ENCODE measurements around the gene STAG3.

Gene STAG3

DNA sequence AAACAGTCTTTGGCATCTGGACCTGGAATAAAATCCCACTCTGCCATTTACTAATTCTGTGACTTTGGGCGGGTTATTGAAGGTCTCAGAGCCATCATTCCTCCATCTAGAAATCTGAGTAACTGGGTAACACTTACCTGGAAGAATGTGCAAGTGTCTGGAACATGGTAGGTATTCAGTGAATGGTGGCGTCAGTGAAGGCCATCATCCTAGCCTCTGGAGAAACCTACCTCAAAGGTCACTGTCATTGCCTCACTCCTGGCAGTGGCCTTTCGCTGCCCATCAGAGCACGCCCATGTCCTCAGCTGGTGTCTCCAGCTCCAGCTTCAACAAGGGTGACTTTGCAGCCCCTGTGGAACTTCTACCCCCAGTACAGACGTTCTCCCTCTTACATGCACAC lies 13.8 kb upstream of the STAG3 start:
- H3K9me3 ChIP-seq (ENCODE audit: insufficient read depth, low read depth, low read length) = no peaks in the 10 kb centered on the region
- H3F3A ChIP-seq (ENCODE audit: low read depth) = no peaks in the 10 kb centered on the region
- no peaks in the 10 kb centered on the region for H3K27me3 ChIP-seq (ENCODE audit: insufficient read depth, low read length, poor library complexity, severe bottlenecking)
- H3K4me3 ChIP-seq (ENCODE audit: low read length, poor library complexity, severe bottlenecking) = no peak overlapping the region
- H2AFZ ChIP-seq (ENCODE audit: low read length) = no peak overlapping the region
- no peak for TF ChIP-seq EZH2phosphoT487 (IDR thresholded peaks at IDR 0.05; ENCODE audit: borderline replicate concordance)
- TF ChIP-seq, protein P1, sequence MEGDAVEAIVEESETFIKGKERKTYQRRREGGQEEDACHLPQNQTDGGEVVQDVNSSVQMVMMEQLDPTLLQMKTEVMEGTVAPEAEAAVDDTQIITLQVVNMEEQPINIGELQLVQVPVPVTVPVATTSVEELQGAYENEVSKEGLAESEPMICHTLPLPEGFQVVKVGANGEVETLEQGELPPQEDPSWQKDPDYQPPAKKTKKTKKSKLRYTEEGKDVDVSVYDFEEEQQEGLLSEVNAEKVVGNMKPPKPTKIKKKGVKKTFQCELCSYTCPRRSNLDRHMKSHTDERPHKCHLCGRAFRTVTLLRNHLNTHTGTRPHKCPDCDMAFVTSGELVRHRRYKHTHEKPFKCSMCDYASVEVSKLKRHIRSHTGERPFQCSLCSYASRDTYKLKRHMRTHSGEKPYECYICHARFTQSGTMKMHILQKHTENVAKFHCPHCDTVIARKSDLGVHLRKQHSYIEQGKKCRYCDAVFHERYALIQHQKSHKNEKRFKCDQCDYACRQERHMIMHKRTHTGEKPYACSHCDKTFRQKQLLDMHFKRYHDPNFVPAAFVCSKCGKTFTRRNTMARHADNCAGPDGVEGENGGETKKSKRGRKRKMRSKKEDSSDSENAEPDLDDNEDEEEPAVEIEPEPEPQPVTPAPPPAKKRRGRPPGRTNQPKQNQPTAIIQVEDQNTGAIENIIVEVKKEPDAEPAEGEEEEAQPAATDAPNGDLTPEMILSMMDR (conservative IDR thresholded peaks at IDR 0.05; ENCODE audit: low read length) = no peak
- H3K36me3 ChIP-seq (ENCODE audit: insufficient read depth, low read length) = no peaks in the 10 kb centered on the region
- H3K9me2 ChIP-seq (replicated peaks; ENCODE audit: low read depth, low read length) = no peaks in the 10 kb centered on the region
- peaks cover 9% of the 10 kb centered on the region for H3K4me1 ChIP-seq (ENCODE audit: insufficient read depth, low read length, poor library complexity, severe bottlenecking)
- H3K9ac ChIP-seq (ENCODE audit: low read depth, low read length, poor library complexity, severe bottlenecking) = no peak overlapping the region
- H3K79me2 ChIP-seq (ENCODE audit: insufficient read depth, low read length) = peaks cover 4% of the 10 kb centered on the region
- H3K4me2 ChIP-seq (ENCODE audit: low read depth, low read length, poor library complexity, severe bottlenecking) = no peak overlapping the region
- no peaks in the 10 kb centered on the region for H4K20me1 ChIP-seq (ENCODE audit: insufficient read depth, low read length, poor library complexity, severe bottlenecking)

DNA sequence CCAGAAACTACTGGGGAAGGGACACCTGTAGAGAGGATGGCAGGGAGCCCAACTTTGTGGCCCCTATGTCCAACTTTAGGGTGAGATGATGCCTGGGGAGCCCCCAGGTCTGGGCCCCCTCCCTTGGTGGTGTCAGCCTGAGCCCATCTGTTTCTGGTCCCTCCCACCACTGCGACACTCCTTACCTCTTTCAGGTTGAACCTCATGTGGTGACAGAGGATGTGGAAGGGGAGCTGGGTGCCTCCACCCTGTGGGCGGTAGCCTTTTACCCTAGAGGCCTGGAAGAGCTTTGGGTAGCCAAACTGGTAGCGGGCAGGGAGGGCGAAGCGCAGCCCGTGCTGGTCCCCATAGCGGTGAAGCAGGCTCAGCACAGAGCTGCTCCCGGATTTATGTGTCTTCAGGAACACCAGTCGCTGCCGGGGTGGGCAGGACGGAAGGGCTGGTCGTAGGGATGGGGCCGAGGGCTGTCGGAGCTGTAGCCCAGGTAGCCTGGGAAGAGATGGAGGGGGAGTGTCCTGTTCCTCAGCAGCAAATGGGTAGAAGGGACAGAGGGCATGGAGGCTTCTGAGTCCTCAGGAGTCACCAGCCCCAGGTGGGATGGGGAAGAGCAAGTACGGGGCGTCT lies 11.3 kb upstream of the STAG3 start:
- Histone ChIP-seq H3K9me2 (replicated peaks; ENCODE audit: low read depth, low read length) (no peaks in the 10 kb centered on the region), H3K4me3 (ENCODE audit: low read length, poor library complexity, severe bottlenecking) (no peak overlapping the region), H3K27me3 (ENCODE audit: insufficient read depth, low read length, poor library complexity, severe bottlenecking) (no peaks in the 10 kb centered on the region), H3K79me2 (ENCODE audit: insufficient read depth, low read length) (no peaks in the 10 kb centered on the region), H3K4me2 (ENCODE audit: low read depth, low read length, poor library complexity, severe bottlenecking) (no peak overlapping the region), H4K20me1 (ENCODE audit: insufficient read depth, low read length, poor library complexity, severe bottlenecking) (no peaks in the 10 kb centered on the region), H3F3A (ENCODE audit: low read depth) (no peaks in the 10 kb centered on the region), H3K4me1 (ENCODE audit: insufficient read depth, low read length, poor library complexity, severe bottlenecking) (peaks cover 5% of the 10 kb centered on the region), H3K9ac (ENCODE audit: low read depth, low read length, poor library complexity, severe bottlenecking) (no peak overlapping the region), H3K9me3 (ENCODE audit: insufficient read depth, low read depth, low read length) (no peaks in the 10 kb centered on the region), H2AFZ (ENCODE audit: low read length) (no peak overlapping the region), H3K36me3 (ENCODE audit: insufficient read depth, low read length) (no peaks in the 10 kb centered on the region)
- TF ChIP-seq EZH2phosphoT487 (IDR thresholded peaks at IDR 0.05; ENCODE audit: borderline replicate concordance) = no peak
- TF ChIP-seq, protein P1 (conservative IDR thresholded peaks at IDR 0.05; ENCODE audit: low read length) = no peak

DNA sequence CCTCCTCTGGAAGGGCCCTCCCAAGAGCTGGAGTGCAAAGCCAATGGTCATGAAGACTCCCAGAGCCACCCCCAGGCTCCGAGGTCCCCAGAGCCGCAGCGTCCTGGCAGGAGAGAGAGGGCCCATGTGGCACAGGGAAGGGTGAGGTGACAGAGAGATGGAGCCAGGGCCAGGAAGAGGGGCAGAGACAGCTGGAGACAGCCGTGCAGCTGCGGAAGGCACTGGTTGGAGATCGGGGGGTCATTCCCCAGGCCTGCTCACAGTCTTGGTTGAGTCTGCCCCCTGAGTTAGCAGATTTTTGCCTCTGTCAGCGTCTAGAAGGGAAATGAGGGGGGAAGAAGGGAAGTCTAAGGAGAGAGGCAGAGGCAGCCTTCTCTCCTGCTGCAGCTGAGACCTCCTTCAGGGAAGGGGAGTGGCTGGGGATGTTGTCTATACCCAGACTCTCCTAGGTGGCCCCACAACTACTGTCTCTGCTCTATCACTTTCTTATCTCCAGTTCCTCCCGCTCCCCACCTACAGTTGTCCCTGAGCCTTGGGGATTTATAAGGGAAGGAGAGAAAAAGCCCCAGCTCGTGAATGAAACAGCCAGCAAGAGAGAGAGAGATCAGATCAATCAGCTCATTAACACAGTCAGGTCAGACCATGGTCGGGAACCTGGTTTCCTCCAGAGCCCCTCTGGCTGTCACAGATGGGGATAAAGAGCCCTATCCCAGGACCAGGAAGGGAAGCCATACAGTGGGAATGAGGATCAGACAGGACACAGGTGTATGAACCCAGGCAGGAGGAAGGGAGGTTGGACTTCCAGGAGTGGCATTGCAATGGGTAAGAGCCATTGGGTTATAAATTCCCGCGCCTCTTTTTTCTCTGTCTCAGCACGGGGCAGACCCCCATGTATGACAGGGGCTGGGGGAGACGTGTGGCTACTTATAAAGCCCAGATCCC lies 10.5 kb upstream of the STAG3 start:
- H4K20me1 ChIP-seq (ENCODE audit: insufficient read depth, low read length, poor library complexity, severe bottlenecking) = no peaks in the 10 kb centered on the region
- H3K9ac ChIP-seq (ENCODE audit: low read depth, low read length, poor library complexity, severe bottlenecking) = no peak overlapping the region
- no peak overlapping the region for H2AFZ ChIP-seq (ENCODE audit: low read length)
- H3K36me3 ChIP-seq (ENCODE audit: insufficient read depth, low read length) = no peaks in the 10 kb centered on the region
- peaks cover 5% of the 10 kb centered on the region for H3K4me1 ChIP-seq (ENCODE audit: insufficient read depth, low read length, poor library complexity, severe bottlenecking)
- no peaks in the 10 kb centered on the region for H3F3A ChIP-seq (ENCODE audit: low read depth)
- no peaks in the 10 kb centered on the region for H3K79me2 ChIP-seq (ENCODE audit: insufficient read depth, low read length)
- no peaks in the 10 kb centered on the region for H3K27me3 ChIP-seq (ENCODE audit: insufficient read depth, low read length, poor library complexity, severe bottlenecking)
- H3K9me3 ChIP-seq (ENCODE audit: insufficient read depth, low read depth, low read length) = no peaks in the 10 kb centered on the region
- H3K9me2 ChIP-seq (replicated peaks; ENCODE audit: low read depth, low read length) = no peaks in the 10 kb centered on the region
- no peak for TF ChIP-seq EZH2phosphoT487 (IDR thresholded peaks at IDR 0.05; ENCODE audit: borderline replicate concordance)
- no peak overlapping the region for H3K4me3 ChIP-seq (ENCODE audit: low read length, poor library complexity, severe bottlenecking)
- H3K4me2 ChIP-seq (ENCODE audit: low read depth, low read length, poor library complexity, severe bottlenecking) = no peak overlapping the region
